Globus pallidus (tissue), 1 donor: ENCODE results near the gene SAYSD1.
"Not testable (repeated sequence)": the region's sequence is repeated elsewhere in the genome, so short reads cannot be mapped to it uniquely, and the experiment has no call there.

Experiments
- DNase-seq: peaks from one replicate; pipeline ENCODE4 v3.0.0-alpha.2; 2015; ENCODE audit warnings: low spot score

The SAYSD1 gene, protein sequence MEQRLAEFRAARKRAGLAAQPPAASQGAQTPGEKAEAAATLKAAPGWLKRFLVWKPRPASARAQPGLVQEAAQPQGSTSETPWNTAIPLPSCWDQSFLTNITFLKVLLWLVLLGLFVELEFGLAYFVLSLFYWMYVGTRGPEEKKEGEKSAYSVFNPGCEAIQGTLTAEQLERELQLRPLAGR

DNA sequence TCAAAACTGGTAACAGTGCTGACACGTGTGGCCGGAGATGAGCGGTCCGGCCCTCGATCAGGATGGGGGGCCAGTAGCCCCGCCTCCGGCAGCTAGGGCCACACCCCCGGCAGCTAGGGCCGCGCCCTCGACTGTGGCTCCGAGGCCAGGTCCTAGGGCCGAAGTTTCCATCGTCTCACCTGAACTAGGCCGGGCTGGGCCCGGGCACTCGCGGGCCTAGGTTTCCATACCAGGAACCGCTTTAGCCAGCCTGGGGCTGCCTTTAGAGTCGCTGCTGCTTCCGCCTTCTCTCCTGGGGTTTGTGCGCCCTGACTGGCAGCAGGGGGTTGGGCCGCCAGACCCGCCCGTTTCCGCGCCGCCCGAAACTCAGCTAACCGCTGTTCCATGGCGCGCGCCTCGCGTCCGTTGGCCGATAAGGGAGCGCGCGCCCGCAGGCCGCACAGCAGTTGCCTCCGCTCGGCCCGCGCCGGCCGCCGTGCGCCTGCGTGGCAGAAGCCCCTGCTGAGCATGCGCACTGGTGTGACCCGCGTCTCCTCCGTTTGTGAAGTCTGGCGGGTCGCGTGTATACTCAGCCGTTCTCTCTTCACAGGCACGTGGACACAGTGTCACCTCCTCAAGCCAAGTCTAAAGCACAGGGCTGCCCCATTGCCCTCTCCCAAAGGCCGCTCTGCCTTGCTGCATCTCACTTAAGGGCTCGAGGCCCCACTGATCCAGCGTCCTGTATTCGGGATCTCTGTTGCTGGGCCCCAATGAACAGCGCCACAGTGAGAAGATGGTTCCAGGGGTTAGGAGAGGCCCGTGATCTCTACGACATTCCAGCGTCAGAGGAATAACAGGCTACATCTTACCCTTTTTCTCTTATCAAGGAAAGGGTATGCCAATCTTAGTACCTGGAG is at the start of gene SAYSD1:
Gene SAYSD1 (minus strand): TSS at position 483 of the 896 bp plus-strand sequence. CDS start 97 bp downstream, at position 386.
- peak; percentile 87 for DNase-seq

DNA sequence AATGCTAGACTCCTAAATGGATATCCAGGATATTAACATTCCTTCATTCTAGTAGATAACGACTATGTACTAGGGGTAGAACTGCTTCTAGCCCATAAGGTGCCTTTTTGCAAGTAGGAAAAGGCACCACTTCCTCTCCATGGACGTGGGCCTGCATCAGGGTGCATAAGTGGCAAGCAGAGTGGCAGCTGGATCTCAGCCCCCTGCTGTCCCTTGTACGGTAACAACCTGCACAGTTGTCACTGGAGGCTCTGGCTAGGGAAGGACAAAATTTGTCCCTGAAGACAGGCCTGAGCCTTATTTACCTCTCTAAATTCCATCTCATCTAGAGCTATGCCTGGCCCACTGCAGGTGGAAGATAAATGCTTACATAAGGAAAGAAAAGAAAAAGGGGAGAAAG is 42.5 kb upstream of the SAYSD1 start:
- DNase-seq: no peak

DNA sequence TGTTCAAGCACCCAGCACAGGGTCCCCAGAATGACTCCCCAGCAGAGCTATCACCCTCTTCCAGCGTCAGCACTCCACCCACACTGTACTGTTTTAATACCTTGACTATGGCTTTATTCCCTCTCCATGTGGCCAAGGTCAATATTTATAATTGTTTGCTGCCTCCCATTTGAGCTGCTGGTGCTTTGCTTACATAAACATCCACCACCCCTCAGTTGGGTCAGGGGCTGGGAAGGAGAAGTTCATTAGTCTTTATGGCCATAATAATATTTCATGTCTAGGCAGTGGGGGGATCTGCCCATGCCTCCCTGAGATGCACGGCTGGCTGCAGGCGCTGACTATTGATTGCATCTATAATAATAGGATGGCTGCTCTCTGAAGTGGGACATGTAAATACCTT is 41.8 kb upstream of the SAYSD1 start:
- no peak for DNase-seq

DNA sequence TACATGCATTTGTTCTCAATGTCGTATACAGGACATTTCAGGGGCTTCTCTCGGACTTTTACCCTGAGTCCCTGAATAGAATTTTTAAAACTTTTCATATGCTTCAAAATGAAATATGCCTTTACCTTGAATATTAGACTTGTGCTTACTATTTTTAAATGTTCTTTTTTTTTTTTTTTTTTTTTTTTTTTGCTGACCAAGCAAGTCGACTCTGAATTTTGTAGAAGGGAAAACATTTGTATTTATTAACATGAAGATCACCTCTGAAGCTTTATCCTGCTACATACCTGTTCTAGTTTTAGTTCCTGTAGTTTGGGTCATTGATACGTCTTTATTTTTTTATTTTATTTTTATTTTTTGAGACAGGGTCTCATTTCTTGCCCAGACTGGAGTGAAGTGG is 39.7 kb upstream of the SAYSD1 start:
- no peak for DNase-seq

DNA sequence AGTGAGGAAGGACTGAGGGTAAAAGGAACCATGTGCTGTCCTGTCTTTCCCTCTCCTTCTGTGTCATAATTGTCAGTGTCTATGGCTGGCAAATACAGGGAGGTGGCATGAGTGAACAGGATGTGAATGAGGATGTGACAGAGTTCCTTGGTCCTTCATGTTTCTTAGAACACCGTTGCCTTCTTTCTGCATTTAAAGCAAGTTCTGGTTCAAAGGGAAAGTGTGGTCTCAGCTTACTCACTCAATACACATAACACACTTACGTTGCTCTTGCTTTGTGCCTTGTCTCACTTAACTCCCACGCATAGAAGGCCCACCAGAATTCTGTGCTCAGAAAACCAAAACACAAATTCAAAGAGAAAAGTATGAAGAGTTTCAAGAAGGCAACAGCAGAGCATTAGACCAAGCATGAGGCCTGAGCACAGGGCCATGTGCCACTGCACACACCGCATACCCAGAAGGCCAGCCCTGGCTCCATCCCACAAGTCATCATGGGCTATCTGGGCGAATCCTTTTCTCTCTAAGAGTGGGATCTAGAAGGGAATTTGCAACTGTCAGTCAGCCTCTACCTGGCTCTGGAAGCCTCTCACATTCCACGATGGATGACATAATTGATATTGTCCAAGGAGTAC is 38.9 kb upstream of the SAYSD1 start:
- no peak for DNase-seq

DNA sequence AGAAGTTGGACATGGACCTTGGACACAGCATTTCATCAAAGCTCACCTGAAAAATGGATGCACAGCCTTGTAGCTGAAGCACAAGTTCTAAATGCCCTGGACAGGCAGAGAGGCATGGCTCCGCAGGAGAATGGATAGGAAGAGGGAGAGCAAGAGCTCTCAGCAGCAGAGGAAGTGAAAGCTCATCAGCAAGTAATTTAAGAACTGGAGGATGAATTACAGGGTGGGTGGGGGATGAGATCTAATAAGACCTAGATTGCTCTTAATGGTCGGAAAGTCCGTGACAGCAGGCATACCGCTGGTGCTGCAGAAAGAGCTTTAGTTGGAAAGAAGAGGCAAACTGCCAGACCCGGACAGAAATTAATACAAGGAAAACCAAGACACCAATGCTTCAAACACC is 37.3 kb upstream of the SAYSD1 start:
- DNase-seq: no peak

DNA sequence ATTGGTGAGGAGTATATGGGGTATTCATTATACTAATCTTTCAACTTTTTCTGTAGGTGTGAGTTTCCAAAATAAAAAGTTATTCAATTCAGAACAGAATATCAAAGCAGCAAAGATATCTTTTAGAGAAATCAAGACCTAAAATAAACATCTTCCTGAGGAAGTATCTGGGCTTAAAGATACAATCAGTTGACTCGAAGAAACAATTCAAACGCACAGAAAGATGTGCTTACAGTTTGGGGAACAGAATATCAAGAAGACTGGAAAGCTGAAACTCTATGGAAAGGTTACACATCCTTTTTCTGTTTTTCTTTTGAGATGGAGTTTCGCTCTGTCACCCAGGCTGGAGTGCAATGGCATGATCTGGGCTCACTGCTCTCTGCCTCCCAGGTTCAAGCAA is 36.2 kb upstream of the SAYSD1 start:
- DNase-seq: no peak

DNA sequence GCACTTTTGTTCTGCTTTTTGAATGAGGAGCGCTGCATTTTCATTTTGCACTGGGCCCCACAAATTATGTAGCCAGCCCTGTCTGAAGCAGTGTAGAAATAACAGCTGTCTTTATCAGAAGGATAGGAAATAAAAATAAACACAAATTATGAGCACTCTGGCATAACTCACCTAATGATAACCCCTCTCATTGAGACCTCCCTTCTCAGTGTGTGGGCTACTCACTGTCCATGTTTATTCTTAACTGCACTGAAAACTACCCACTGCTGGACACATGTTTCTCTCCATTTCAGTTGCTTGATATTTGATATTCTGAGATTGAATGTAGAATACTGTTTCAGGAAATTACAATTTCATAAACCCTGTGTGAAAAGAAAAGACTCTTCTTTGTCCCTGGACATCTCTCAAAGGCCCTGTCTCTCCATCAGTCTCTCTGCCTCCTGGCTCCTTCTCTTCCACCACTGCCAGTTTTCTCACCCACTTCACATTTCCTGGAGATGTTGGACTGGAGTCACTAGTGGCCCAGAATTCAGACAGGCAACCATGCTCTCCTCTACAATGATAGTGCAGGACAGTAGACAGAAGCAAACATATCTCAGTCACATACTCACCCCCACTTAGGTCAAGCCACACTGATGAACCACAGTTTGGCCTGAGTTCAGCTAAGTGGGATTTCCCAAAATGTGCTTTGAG is 29.6 kb upstream of the SAYSD1 start:
- DNase-seq: no peak

DNA sequence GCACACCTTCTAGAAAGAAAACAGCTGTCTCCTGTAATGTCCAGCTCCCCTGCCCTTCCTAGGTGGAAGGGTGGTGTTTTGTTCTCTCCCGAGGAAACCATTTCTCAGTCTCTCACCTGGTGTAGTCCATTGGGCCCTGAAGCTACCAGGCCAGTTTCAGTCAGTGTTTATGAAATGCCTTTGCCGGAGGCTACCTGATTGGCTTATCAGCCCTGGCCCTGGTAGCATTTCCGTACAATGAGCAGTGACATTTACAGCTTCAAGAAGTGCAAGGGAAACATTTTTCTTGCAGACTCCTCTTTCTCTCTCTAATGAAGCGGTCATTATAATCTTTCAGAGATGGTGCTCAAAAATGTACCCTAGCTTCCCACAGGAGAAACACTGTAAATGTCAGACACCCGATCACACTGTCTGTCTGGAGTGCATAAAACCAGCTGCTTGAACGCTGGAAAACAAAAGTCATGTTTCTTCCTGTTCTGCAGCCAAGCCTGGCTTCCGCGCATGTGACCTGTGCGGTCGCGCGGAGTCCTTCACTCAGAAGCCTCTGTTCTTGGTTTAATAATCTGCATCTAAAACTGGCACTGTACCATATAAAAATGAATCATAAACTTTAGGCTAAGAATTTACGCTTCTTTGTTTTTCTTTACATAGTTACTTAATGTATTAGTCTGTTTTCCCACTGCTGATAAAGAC is 28.4 kb upstream of the SAYSD1 start:
- no peak for DNase-seq

DNA sequence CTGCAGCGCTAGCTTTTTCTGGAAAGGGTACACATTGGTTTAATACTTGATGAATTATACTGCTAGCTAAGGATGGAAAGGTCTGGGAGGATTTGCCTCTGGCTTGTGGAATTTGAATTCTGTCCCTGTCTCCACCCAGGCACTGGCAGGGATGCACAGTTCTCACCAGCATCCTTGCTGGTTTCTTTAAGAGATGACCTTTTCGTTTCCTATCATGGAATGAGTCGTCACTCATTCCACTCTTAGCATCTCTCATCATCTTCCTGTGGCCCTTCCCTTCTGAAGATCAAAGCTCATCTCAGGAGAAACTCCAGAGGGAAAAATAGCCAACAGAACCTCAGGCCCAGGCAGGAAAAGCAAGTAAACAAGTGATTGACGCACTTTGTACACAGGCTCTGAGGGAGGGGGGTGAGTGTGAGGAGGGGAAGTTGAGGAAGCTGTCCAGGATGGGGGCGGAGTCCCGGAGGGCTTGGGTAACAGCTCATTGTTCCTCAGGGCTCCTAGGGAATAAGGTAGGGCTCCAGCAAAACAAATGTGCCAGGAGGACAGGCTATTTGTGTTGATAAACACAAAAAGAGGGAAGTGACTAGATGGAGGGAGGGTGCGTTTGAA is 25.7 kb upstream of the SAYSD1 start:
- DNase-seq: no peak

DNA sequence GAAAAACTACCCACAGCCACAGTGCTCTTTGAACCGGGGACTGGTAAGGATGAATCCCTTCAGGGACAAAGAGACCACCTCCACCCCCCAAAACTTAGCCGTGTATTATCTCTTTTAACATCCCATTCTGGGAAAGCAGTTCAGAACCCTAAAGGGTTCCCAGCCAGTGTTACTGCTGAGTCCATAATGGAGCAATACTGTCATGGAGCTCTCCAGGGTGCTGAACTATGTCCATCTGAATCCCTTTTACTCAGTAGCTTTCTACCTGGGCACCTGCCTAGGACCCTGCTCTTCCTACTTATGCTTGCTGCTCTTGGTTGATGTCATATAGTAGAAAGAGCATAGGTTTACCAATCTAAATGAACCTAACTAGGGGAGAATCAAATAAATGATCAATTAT is 22.3 kb upstream of the SAYSD1 start:
- no peak for DNase-seq

DNA sequence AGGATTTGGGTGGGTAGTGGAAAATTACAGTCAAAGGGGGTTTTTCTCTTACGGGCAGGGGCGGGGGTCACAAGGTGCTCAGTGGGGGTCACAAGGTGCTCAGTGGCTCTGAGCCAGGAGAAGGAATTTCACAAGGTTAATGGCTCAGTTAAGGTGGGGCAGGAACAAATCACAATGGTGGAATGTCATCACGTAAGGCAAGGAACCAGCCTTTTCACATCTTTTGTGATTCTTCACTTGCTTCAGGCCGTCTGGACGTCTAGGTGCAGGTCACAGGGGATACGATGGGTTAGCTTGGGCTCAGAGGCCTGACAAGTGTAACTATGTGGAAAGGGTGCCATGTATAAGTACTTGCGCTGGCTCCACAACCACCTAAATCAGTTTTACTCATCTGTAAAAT is 21.2 kb upstream of the SAYSD1 start:
- DNase-seq: not testable (repeated sequence)

DNA sequence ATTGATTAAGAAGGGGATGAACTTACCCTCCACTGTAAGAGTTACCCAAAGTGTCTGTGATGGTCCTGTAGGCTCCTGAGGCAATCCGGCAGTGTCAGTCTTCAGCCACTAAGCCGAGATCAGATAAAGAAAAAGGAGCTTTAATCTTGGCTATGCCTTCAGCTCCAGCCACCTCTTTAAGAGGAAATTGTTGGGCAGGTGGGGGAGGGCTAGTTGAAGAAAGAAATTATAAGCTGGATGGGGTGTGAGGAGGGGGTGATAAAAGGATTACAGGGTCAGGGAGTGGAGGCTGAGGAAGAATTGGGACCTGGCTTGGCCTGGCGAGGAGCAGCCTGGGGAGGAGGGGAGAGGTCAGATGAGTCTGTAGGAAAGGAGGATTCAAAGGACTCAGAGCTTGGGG is 19.8 kb upstream of the SAYSD1 start:
- DNase-seq: not testable (repeated sequence)

DNA sequence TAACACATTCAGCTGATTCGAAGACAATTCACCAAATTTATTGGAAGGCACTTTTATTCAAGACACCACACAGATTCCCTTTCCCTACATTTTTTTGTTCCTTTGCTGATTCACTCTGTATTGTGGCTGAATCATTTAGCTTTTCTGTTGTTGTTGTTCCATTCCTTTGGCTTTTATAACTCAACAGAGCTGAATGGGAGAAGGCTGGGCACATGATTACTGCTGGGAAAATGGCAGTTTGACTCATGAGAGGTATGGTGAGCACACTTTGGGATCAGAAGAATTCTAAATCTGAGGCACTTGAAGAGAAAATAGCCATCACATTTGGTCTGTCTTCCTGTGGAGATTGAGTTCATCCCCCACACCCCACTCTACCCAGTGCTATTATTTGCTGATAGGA is 15.7 kb upstream of the SAYSD1 start:
- DNase-seq: no peak

DNA sequence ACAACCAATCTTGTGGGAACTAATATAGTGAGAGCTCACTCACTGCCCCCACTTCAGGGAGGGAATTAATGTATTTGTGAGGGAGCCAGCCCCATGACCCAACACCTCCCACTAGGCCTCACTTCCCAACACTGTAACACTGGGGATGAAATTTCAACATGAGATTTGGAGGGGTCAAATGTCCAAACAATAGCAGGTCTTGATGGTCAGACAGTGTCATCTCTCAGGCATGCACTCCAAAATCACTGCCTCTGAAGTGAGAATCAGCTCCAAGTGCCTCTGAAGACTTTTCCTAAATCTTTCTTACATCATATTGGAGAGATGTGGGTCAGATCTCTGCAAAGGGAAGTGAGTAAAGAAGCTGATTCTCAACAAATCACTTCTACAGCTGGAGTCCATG is 13.8 kb upstream of the SAYSD1 start:
- DNase-seq: no peak

DNA sequence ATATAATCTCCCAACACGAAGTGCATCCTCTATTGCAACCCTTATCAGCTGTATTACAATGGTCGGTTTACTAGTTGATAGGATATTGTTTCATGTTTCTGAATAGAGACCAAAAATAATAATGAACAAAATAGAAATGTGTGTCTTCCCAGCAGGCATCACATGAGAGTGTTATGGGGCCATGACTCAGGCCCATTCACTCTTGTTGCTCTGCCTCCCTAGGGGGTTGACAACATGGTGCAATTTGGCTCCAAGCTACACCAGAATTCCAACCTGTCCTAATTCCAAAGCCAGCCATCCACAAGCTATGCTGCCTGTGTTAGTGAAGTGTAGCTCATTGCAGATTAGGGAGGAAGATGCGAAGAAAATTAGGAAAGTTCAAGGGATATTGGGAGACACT is 13.1 kb upstream of the SAYSD1 start:
- DNase-seq: no peak

DNA sequence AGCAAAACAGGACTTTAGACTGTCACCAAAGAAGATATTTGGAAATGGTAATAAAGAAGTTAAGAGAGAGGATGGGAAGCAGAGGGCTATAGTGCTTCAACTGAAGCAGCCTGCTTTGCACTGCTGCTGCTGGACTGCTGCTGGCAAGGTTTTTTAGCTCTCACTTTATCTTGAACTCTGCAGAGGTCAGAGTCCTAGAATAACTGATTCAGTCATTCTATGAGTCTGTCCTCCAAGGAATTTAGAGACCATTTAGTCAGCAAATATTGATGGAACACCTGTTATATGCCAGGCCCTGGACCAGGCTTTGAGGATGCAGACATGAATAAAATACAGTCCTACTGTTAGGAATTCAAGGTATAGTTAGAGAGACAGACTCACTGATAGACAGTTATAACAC is 9.1 kb upstream of the SAYSD1 start:
- DNase-seq: no peak

DNA sequence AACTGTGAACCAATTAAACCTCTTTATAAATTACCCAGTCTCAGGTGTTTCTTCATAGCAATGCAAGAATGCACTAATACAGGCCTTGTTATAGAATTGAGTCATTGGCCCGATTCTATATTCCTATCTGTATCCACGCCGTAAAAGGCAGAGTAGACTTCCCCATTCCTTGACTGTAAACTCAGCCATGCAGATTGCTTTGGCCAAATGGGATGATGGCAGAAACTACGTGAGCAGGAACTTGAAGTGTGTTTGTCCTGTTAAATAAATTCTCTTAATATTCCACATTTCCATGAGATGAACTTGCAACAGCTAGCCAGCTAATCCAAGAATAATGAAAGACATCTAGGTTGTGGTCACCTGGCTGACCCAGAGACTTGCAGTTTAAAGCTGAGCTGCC is 3.9 kb upstream of the SAYSD1 start:
- no peak for DNase-seq

DNA sequence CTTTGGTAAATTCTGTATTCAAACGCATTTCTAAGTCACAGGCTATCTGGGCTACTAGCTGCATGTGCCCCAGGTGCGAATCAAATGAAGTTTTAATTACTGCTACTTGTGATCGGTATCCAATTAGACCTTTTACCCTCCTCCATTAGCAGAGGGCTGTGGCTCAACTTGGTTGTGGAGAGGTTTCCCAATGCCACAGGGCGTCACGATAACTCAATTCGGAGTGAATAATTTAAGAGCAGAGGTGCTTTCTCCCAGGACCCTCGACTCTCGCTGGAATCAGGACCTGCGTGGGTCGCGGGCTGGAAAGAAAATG is 640 bp downstream of the SAYSD1 start:
- DNase-seq: no peak

DNA sequence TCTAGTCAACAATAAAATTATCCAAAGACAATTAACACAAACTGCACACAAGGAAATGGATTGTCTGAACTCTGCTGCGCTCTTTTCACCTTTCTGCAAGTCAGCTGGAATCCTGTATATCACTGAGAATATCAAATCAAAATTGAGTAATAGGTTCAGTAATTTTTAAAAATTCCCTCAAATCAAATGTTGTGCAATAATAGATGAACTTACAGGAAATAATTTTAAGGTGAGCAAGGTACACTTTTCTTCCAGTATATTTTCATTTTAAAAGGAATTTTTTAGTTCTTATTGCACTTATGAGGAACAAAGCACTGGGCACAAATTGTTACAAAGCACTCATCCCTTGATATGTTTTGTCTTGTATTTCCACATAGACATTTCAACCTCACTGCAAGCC is 1.2 kb downstream of the SAYSD1 start:
- no peak for DNase-seq

DNA sequence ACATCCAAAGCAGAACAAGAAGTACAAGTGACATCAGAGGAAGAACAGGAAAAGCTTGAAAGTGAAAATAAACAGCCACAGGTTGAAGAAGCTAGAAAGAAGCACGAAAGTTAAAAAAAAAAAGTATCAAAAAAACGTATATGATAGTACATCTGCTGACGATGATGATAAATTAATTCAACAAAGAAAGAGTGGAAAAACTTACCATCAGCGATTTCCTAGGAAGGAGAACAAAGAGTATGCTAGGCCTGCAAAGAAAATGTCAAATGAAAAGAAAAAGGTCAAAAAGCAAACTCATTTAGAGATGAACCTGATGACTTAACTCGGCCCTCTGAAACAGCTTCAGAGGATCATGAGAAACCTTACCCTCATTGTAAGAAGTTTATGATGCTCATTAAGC is 3.7 kb downstream of the SAYSD1 start:
- no peak for DNase-seq
